GM12865 (cell line): ENCODE measurements around the gene KCNF1.

Source experiments
- DNase-seq: peaks from one replicate; pipeline ENCODE4 v3.0.0; 2010; ENCODE audit warnings: low read depth
- H3K4me3 ChIP-seq: 2 replicates; pipeline ENCODE4 v1.5.1; 2011; ENCODE audit warnings: mild to moderate bottlenecking, low read depth, low read length, control low read depth
- TF ChIP-seq, protein P1 (sequence below): IDR thresholded peaks from 2 replicates; pipeline ENCODE4 v1.5.1; 2011; ENCODE audit warnings: low read length, control low read depth, low read depth, inconsistent platforms; ENCODE audit not compliant: insufficient read depth; ENCODE audit errors: missing control alignments

The KCNF1 gene

DNA sequence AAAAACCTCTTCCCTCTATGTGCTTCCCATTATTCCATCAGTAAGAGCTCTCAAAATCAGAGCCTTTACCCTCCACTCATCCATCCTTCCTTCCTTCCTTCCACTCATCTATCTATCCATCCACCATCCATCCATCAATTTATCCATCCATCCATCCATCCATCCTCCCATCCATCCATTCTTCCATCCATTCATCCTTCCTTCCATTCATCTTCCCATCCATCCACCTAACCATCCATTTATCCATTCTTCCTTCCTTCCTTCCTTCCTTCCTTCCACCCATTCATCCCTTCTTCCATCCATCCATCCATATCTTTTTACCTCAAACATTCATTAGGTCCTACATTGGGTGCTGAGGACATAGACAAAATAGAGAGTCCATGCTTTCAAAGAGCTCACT, 19.4 kb upstream of the KCNF1 start:
- DNase-seq: no peak
- no peak overlapping the region for H3K4me3 ChIP-seq
- TF ChIP-seq, protein P1, sequence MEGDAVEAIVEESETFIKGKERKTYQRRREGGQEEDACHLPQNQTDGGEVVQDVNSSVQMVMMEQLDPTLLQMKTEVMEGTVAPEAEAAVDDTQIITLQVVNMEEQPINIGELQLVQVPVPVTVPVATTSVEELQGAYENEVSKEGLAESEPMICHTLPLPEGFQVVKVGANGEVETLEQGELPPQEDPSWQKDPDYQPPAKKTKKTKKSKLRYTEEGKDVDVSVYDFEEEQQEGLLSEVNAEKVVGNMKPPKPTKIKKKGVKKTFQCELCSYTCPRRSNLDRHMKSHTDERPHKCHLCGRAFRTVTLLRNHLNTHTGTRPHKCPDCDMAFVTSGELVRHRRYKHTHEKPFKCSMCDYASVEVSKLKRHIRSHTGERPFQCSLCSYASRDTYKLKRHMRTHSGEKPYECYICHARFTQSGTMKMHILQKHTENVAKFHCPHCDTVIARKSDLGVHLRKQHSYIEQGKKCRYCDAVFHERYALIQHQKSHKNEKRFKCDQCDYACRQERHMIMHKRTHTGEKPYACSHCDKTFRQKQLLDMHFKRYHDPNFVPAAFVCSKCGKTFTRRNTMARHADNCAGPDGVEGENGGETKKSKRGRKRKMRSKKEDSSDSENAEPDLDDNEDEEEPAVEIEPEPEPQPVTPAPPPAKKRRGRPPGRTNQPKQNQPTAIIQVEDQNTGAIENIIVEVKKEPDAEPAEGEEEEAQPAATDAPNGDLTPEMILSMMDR: no peak

DNA sequence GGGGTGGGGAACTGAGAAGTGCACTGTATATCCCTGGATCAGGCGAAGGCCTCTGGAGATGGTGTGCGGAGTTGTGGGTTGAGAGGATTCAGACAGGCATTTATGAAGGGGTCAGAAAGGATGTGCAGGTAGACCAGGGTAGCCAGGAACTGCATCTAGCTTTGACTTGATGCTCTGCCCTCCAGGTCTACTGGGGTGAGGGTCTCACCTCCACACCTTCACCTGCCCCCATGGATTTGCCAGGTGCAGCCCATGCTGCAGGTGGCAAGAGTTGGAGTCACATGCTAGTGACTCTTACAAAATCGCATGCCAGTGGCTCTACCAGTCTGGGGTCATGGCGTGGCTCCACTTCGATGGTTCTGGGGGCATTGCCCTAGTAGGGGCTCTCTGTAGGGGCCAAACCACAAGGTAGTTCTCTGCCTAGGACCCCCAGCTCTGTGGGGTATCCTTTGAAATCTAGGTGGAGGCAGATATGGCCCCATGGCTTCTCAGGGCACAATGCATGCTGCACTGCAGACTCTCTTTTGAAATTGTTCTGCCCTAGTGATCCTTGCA, 18.9 kb upstream of the KCNF1 start:
- H3K4me3 ChIP-seq: no peak overlapping the region
- DNase-seq: no peak
- TF ChIP-seq, protein P1: no peak

DNA sequence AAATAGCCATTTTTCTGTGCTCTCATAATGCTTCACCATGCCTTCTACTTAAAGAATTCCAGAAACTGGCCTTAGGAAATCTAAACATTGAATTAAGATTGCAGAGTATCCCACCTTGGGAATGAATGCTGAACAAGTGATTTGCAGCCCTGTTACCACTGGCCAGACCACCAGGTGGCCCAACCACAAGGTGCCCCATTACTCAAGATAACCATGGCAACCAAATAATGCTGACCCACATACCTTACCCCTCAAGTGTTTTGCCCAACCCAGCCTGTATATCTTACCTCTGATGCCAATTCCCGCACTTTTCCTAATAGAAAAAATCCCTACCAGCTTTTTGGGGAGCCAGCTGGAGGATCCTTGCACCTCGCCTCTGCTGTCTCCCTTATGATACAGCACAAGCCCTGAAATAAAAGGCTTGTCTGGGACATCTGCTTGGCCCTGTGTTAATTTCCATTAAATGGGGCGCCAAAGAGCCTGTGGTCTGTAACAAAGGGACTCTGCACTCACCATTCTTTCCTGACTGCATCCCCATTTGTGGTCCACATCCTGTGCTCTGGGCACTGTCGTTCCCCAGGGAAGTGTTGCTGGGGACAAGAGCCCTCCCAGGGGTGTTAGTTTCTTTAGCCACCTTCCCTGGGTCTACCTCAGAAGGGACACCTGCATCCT, 17.3 kb upstream of the KCNF1 start:
- TF ChIP-seq, protein P1: no peak
- DNase-seq: no peak
- no peak overlapping the region for H3K4me3 ChIP-seq

DNA sequence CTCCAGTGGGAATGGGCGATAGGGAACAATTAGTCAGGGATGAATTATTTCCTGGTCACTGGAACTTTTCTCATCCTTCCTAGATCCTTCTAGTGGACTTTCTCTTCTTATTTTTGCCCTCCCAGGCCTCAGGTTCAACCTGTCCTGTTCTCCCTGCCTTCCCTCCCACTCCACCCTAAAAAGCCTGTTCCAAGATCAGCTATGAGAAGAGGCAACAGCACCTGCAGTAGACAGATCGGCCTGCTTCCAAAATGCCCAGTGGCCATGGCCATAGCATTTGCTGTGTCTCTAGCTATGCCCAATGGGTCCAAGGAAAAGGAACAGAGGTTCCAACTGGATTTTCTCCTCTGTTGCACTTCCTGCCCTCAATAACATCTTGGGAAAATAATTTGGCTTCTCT, 16.5 kb upstream of the KCNF1 start:
- DNase-seq: no peak
- TF ChIP-seq, protein P1: no peak

DNA sequence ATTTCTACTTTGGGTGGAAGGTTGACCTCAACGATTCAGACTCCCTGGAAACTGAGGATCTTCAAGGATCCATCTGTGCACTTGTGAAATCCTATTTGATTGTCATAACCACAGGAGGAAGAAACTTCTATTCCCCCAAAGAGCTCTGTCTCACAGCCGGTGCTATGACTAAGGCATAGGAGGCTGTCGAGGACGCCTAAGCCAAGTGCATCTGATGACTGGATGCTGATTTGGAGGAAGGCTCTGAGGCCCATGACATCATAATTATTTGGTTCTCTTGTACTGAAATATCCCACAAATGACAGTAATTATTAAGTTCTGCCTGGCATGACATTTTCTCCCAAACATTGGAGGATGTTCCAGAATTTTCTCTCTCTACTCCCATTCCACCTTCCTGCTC, 13.8 kb upstream of the KCNF1 start:
- H3K4me3 ChIP-seq: no peak overlapping the region
- TF ChIP-seq, protein P1: no peak
- DNase-seq: no peak

More for the DNA sequence above, 16.5 kb upstream of the KCNF1 start:
- no peak overlapping the region for H3K4me3 ChIP-seq

DNA sequence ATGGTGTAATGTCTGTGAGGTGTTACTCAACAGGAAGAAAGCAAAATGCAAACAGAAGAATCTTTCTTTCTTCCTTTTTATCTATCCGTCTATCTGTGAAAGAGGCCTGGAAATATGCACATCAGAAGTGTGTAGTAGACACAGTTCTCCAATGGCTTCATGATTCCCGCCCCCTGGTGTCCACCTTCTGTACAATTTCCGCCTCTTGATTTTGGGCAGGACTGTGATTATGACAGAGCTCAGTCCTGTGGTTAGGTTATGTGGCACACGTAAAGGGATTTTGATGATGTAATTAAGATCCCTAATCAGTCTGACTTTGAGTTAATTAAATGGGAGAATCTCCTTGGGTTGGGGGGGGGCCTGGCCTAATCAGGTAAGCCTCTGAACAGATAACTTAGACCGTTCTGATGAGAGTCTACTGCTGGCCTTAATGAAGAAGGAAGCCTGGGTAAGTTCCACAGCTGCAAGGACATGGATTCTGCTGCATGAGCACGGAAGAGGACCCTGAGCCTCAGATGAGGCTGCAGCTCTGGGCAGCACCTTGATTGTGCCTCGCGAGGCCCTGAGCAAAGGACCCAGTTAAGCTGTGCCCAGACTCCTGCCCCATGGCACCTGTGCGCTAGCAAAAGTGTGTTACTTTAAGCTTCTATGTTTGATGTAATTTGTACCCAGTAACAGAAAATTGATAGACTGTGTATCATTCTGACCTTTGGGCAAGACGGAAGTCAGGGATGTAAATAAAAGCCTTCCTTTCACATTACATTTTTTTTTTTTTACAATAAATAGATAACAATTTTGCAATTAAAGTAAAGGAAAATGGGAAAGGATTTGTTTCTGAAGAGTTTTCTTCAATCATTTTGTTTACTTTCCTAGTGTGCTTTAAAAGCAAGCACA, 11.3 kb upstream of the KCNF1 start:
- H3K4me3 ChIP-seq: no peak overlapping the region
- peak; percentile 68 for DNase-seq
- TF ChIP-seq, protein P1: peak; percentile 50
